Pons (tissue), 1 donor: ENCODE measurements around the gene CENPH.
"Not testable (repeated sequence)": the region's sequence is repeated elsewhere in the genome, so short reads cannot be mapped to it uniquely, and the experiment has no call there.

Experiments used
- DNase-seq: peaks from one replicate; pipeline ENCODE4 v3.0.0-alpha.2; 2016; ENCODE audit warnings: low spot score

The CENPH gene

GRCh38 chr5:69209602-69210001 is 20.2 kb downstream of the CENPH start:
- DNase-seq: no peak

- DNase-seq: no peak
Measured at GRCh38 chr5:69211200-69211599, 21.8 kb downstream of the CENPH start.

GRCh38 chr5:69212022-69212421 is 22.6 kb downstream of the CENPH start:
- no peak for DNase-seq

- DNase-seq: no peak
Measured at GRCh38 chr5:69213513-69214215, 24.3 kb downstream of the CENPH start.

GRCh38 chr5:69217151-69217511 is 27.7 kb downstream of the CENPH start:
- no peak for DNase-seq

GRCh38 chr5:69217548-69218526 is 28.5 kb downstream of the CENPH start:
- DNase-seq: peak; percentile 93

- DNase-seq: no peak
Measured at GRCh38 chr5:69219939-69220338, 30.6 kb downstream of the CENPH start.

- not testable (repeated sequence) for DNase-seq
Measured at GRCh38 chr5:69220371-69220770, 31.0 kb downstream of the CENPH start.

GRCh38 chr5:69220833-69221232 is 31.4 kb downstream of the CENPH start:
- DNase-seq: not testable (repeated sequence)

- DNase-seq: no peak
Measured at GRCh38 chr5:69224520-69224919, 35.1 kb downstream of the CENPH start.

- DNase-seq: no peak
Measured at GRCh38 chr5:69225860-69226259, 36.5 kb downstream of the CENPH start.

- DNase-seq: no peak
Measured at GRCh38 chr5:69230181-69230580, 40.8 kb downstream of the CENPH start.

GRCh38 chr5:69231281-69231680 is 41.9 kb downstream of the CENPH start:
- no peak for DNase-seq

GRCh38 chr5:69231851-69232250 is 42.5 kb downstream of the CENPH start:
- peak; percentile 20 for DNase-seq

GRCh38 chr5:69234457-69235268 is 45.3 kb downstream of the CENPH start, which contains the start of gene CDK7:
Gene CDK7 (plus strand): TSS chr5:69234886. CDS start chr5:69234976, 90 bp downstream.
- peak; percentile 95 for DNase-seq

GRCh38 chr5:69236733-69237132 is 47.4 kb downstream of the CENPH start:
- not testable (repeated sequence) for DNase-seq

- DNase-seq: no peak
Measured at GRCh38 chr5:69237877-69238276, 48.5 kb downstream of the CENPH start.

- no peak for DNase-seq
Measured at GRCh38 chr5:69238760-69239251, 49.4 kb downstream of the CENPH start.

GRCh38 chr5:69242215-69242927 is 53.0 kb downstream of the CENPH start:
- no peak for DNase-seq

GRCh38 chr5:69245031-69245430 is 55.6 kb downstream of the CENPH start:
- no peak for DNase-seq

- DNase-seq: no peak
Measured at GRCh38 chr5:69248019-69248418, 58.6 kb downstream of the CENPH start.
